ENCODE data around the gene KRT32.

KRT32 gene

DNA sequence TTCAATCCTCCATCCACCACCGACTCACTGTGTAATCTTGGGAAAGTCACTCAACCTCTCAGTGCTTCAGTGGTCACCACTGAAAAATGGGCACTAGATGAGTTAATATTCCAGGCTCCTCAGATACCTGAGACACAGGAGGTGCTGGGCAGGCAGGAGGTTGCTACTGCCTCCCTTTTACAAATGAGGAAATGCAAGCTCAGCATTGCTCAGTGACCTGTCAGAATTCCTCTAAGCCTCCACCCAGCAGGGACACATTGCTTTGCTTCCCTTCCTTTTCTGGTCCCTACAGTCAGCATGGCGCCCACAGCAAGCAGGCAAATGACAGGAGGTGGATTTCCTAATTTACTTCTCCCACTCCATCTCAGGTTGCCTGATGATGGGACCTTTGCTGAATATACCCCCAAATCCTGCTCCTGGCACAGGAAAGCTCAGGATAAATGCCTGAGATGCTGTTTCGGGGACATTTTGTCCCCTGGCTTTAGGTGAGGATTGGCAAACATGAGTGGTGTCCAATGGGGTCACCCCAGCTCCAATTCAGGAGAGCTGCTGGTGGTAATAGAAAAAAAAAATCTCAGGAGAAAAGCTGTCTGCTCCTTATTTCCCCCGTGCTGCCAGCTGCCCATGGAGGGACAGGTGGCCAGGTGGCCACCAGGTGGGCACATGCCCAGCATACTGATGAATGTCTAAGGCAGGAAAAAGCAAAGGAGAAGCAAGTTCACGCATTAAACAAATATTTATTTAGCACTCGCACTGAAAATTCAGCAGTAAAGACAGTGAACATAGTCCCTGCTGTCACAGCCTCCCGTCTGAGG, 43.3 kb upstream of the KRT32 start:
- no peak for DNase-seq (ENCODE audit: extremely low read depth, low read depth)

GRCh38 chr17:41507315-41507880, 40.2 kb upstream of the KRT32 start:
- DNase-seq (ENCODE audit: extremely low read depth, low read depth): no peak
- TF ChIP-seq CTCF (IDR thresholded peaks at IDR 0.05; ENCODE audit: low read depth, low read length): no peak

More for the DNA sequence above, 43.3 kb upstream of the KRT32 start:
- no peak for TF ChIP-seq CTCF (IDR thresholded peaks at IDR 0.05; ENCODE audit: low read depth, low read length)

GRCh38 chr17:41505809-41506767, 38.9 kb upstream of the KRT32 start:
- DNase-seq (ENCODE audit: extremely low read depth, low read depth): no peak
- no peak for TF ChIP-seq CTCF (IDR thresholded peaks at IDR 0.05; ENCODE audit: low read depth, low read length)

GRCh38 chr17:41505007-41505808, 38.0 kb upstream of the KRT32 start, which contains the start of gene KRT13:
KRT13 (minus strand) TSS chr17:41505612; CDS start chr17:41505550, 62 bp downstream.
- DNase-seq (ENCODE audit: extremely low read depth, low read depth): no peak

DNA sequence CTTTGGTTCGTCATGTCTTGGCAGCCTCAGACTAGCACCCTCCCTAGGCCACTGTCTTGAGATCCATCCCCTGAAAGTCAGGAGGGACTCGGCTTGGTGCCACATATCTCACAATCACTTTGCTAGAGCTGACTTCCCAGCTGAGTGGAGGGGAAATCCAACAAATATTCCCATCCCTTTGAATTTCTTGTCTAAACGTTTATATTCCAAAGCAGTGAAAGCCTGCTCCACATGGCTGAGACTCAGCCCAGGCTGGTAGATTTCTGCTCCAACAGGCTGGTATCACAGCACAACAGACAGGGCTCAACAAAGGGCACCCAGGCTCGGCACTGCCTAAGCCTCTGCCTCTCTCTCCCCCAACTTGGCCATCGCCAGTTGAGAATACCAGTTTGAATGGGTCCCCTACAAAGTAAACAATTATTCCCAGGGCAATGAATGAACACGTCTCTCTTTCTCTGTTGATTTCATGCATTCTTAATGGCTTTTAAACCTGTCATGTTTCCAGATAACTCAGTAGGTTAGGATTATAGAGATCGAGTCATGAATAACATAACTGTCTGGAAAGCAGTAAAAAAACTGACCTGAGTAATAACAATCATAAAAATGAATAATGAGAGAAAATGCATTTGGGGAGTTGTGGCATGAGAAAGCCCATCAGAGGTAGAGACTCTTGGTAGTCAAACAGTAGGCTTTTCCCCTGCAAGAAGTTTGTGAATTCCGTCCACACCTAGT, 37.2 kb upstream of the KRT32 start:
- no peak for TF ChIP-seq CTCF (IDR thresholded peaks at IDR 0.05; ENCODE audit: low read depth, low read length)
- no peak for DNase-seq (ENCODE audit: extremely low read depth, low read depth)

More at GRCh38 chr17:41505007-41505808, 38.0 kb upstream of the KRT32 start, which contains the start of gene KRT13:
- no peak for TF ChIP-seq CTCF (IDR thresholded peaks at IDR 0.05; ENCODE audit: low read depth, low read length)

DNA sequence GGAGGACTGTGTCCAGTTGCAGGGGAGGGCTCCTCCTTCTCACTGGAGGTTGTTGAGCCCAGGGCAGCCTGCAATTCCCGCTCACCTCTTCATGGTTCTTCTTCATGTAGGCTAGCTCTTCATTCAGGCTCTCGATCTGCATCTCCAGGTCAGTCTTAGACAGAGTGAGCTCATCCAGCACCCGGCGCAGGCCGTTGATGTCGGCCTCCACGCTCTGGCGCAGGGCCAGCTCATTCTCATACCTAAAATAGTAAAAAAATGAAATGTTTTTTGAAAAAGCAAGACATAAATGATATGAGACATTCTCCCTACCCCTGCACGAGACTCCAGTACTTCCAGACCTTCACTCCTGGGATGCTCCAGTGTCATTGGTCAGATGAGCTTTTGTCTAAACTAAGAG, 36.0 kb upstream of the KRT32 start:
- DNase-seq (ENCODE audit: extremely low read depth, low read depth): no peak
- no peak for TF ChIP-seq CTCF (IDR thresholded peaks at IDR 0.05; ENCODE audit: low read depth, low read length)

All from AG09319 (cell line).